ENCODE data around the gene ITPK1.

Gene ITPK1

DNA sequence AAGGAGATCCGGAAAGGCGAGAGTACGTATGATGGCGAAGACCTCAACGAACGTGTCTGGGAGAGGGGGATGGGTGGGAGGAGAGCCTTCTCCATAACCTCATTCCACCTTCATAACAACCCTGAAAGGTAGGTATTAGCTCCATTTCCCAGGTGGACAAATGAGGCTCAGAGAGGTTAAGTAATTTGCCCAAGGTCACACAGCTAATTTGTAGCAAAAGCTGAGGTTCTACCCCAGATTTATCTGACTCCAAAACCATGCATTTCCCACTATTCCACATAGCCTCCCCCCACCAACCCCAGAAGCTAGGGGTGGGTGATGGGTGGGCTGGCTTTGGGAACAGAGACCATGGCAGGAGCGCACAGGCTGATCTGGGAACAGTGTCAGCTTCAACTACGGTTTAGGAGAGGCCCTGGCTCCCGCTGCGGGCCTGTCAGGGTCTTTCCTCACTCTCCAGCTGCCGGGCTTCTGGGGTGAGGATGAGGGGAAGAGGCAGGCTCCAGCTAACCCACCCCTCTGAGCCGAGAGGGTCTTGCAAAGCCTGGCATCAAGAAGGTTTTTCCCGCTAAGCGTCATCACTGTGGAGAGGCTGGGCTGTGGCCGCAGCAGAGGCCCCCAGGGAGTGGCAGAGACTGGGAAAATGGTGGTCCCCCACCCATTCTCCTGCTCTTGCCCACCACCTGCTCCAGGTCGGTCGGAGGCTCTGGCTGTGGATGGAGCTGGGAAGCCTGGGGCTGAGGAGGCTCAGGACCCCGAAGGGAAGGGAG is 183.9 kb downstream of the ITPK1 start:
- no peak for DNase-seq

DNA sequence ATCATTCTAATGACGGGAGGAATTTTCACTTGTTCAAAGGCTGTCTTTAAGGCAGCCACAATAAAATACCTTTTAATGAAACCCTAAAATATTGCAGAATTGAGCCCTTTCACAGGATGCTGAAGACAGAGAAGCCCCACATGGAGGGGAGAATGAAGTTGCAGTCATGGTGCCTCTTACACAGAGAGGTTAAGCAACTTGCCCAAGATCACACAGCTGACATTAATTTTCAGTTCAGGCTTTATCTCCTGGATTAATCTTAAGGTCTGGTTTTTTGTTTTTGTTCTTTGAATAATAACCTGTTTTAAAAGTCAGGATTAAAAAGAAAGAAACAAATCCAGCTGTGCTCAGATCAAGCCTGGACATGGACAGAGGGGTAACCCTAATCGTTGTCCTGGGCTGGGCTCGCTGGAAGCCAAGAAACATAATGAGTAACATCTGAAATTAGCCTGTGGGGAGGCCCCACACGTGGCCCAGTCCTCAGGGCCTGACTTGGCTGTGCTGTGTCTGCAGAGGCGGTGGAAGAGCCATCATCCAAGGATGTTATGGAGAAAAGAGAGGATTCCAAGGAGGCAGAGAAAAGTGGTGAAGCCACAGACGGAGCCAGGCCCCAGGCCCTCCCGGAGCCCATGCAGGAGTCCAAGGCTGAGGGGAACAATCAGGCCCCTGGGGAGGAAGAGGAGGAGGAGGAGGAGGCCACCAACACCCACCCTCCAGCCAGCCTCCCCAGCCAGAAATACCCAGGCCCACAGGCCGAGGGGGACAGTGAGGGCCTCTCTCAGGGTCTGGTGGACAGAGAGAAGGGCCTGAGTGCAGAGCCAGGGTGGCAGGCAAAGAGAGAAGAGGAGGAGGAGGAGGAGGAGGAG is 184.8 kb downstream of the ITPK1 start:
- DNase-seq = no peak

DNA sequence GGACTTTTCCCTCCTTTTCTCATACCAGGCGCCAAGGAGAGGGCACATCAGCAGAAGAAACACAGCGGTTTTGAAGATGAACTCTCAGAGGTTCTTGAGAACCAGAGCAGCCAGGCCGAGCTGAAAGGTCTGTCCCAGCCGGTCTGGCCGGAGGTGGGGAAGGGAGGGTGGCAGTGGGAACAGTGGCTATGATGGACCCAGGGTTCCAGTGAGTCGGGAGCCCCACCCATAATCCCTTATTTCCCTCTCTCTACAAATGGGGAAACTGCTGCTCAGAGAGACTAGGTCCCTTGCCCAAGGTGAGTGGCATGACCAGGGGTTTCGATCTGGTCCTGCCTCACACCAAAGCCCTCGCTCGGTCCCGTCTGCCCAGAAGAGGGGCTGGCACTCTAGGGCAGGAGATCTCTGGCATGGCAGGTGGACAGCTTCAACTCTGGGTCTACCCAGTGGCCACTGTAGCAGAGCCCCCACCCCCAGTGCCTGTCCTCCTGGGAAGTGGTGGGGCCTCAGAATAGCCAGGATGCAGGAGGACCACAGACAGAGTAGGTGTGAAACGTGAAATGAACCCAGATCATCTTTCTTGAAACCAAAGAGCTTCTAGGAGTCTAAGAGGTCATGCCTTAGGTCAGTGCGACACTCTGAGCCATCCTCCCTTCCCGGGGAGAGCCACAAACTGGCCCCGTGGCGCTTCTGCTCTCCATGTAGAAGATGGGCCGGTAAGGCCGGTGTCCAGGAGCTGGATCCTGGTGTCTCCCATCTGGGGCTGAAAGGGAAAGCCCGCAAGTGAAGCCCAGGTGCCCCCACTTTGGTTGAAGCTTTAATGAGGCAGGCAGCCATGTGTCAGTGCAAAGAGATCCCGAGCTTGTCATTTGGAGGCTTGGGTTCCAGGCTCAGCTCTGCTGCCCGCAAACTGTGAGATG is 185.8 kb downstream of the ITPK1 start:
- no peak for DNase-seq

DNA sequence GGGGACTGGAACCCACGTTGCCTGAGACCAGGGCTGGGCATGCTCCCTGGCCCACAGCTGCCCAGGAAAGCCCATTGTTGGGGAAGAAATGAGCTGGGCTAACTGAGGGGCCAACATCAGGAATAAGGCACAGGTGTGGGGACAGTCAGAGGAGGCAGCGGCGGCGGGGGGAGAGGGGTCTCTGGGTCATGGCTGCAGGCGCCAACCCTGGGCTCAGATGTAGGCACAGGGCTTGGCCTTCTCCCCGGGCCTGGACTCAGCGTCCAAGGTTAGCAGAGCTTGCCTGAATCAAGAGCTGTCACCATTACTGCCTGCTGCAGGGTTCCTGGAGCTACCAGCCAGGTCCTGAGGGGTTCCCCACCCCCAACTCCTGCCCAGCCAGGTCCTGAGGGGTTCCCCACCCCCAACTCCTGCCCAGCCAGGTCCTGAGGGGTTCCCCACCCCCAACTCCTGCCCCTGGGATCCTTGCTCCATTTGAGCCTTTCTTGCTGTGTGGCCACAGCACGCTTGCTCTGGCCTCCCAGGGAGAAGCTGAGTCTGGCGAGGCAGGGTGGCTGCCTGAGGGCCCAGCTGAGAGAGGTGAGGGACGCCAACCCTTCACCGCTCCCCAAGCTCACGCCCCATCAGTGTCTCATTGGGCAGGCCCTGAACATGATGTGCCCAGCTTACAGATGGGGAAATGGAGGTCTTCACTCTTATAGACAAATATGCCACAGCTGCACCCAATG is 186.6 kb downstream of the ITPK1 start:
- DNase-seq = no peak

DNA sequence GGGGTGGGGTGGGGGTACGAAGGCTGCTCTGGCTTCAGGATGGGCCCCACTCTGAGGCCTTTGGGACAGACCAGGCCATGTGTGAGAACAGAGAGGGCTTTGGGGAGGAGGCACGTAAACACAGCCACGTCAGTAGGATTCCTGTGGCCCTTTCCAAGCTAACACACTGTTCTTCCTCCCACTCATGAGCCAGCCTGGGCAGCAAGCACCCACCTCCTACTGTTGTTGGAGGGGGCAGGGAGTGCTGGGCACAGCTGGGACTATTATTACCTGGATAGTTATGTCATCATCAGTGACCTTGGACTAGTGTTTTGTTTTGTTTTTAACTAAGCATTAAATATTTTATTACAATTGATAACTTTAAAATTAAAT is 187.5 kb downstream of the ITPK1 start:
- DNase-seq = no peak

DNA sequence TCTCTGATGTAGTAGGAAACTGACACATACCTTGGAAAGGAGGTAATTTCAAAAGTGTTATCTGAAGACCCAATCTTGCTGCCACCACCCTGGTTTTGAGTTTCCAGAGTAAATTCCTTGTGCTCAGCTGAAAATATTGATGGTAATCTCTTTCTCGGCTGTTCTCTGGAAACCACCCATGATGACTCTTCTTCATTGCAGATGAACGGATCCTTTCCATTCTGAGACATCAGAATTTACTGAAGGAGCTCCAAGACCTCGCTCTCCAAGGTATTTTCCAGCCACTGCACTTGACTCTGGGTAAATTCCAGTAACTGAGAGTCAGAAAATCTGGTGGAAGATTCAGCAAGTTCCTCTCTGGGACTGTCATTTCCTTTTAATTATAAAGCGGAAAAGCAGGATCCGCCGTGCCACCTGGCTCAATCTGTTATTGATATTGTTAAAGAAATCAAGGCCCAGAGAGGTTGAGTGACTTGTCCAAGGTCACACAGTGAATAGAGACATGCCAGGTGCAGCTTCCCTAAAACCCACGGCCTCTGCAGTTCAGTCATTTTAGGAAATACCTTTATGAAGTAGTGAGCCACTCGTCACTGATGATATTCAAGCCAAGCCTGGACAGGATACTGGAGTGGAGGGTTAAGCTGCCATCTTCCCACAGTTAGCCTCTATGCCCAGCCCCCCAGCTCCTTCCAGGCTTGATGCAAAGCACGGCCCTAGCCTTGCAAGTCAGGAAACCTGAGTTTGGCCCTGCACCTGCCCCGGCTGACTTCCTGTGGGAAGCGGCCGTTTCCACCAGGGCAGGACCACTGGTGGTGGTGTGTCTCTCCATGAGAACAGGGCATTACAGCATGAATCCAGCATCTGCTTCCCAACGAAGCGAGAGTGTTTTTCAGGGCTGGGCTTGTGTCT is 188.1 kb downstream of the ITPK1 start:
- no peak for DNase-seq

DNA sequence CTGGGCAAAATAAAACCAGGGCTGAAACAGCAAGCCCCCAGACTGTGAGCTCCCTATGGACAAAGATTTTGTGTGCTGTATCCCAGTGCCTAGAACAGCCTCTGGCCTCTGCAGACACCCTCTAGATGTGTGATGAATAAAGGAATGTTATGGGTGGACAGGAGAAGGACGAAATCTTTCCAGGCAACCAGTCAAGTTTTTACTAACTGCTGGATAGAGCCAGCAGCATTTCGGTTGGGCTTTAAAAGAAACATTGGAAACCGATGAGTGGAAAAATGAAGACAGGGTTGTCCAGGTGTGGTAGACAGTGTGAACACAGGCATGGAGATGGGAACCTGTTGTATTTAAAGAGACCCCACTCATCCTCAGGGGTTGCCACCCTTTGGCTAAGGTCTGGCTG is 188.8 kb downstream of the ITPK1 start:
- no peak for DNase-seq

DNA sequence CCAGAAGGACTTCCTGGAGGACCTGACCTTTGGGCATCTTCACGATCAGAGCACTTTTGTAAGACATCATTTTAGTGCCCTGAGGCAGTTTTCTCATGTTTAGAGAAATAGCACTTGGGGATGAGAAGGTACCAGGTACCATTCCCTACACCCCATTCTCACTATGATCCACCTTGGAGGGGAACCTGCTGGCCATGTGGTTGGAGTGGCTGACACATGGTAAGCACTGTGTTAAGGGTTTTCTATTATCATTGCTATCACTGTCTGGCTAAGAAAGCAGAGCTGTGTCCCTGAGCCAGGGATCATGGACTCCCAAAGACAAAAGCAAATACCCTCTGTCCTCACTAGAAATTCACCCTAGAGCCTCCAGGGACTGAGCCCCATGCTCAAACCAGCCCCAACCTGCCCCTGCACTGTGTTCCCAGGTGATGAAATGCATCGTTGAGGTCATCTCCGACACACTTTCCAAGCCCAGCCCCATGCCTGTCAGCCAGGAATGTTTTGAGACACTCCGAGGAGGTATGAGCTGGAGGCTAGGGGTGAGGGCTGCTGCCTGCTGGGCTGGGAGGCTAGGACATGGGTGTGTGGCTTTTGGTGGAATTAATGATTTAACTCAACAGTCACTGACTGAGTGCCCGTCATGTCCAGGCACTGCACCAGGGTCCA is 189.4 kb downstream of the ITPK1 start:
- no peak for DNase-seq

DNA sequence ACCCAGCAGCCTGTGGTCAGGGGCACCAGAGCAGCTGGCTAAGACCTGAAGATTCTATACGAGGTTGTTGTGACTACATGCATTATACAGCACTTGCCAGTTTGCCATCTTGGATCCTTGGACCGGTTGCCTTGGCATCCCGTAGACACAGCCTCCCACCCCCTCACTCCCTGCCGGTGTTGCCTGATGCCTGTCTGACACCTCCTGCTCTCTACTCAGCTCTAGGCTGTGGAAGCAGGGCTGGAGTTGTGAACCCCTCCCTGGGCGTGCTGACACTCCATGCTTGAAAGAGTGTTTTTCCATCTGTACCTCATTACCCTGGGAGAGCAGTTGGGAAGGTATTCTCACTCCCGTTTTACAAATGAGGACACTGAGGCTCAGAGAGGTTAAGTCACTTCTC is 190.3 kb downstream of the ITPK1 start:
- no peak for DNase-seq

DNA sequence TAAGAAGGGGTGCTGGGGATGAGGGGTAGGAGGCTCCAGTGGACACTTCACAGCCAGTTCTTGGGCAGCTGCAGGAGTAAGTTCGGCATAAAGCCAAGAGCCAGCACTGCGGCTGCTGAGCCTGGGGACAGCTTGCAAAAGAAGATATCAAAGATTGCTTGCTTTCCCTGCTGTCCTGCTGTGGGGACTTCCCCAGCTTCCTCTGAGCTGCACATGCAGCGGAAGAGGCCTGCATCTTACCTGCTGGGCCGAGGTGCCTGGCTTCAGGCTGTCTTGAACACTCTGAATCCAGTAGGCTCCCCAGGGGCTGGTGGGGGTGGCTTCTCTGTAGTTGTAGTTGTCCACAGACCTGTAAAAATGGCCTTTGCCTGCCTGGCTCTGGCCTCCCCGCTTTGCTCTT is 191.5 kb downstream of the ITPK1 start:
- DNase-seq = no peak

DNA sequence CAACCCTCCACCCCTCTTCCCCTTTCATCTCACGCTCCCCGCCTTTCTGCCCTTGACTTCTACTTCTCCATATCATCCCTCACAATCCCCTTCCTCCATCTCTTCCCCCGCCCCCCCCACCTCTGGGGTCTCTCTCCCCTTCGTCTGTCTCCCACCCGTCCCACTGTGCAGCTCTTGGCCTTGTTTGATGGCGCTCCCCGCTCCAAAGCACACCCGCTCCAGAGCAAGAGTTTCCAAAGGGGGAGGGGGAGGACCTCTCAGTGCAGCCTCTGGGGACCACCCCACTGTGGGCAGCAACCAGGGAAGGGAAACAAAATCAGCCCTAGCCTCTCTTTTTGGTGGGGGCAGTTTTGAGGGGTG is 192.0 kb downstream of the ITPK1 start:
- no peak for DNase-seq

DNA sequence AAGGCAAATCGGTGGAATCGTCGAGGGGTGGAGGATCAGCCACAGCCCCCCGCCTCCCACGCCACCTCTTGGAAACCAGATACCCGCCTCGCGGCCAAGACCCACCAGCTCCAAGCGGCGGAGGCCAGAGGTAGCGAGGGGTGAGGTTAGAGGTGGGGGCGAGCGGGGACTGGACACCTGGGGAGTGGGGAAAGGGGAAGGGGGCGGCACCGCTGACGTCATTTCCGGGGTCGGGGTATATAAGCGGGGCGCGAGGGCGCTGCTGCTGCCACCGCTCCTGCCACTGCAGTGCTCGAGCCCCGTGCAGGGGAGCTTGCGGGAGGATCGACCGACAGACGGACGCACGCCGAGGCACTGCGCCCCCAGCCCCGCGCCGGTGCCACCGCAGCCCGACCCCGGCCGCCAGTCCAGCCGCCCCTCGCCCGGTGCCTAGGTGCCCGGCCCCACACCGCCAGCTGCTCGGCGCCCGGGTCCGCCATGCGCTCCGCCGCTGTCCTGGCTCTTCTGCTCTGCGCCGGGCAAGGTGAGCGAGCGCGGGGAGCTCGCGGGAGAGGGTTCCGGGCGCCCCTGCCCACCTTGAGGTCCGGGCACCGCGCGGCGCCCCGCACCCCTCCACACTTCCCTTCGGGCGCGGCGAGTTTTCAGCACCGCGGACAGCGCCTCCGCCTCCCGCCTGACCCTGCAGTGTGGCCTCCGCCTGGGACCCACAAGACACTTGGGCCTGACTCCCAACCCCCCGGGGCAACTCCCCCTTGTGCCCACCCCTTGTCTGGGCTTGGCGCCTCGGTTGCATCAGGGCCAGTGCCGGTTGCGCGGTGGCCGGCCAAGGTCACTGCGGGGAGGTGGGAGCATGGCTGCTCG is 192.6 kb downstream of the ITPK1 start, which contains the start of gene CHGA:
Gene CHGA, plus strand, starts transcription at position 268 of the 861 bp plus-strand sequence. Its CDS starts 210 bp downstream, at position 478.
- DNase-seq = peak in 1 of 2 donors; percentile 37

DNA sequence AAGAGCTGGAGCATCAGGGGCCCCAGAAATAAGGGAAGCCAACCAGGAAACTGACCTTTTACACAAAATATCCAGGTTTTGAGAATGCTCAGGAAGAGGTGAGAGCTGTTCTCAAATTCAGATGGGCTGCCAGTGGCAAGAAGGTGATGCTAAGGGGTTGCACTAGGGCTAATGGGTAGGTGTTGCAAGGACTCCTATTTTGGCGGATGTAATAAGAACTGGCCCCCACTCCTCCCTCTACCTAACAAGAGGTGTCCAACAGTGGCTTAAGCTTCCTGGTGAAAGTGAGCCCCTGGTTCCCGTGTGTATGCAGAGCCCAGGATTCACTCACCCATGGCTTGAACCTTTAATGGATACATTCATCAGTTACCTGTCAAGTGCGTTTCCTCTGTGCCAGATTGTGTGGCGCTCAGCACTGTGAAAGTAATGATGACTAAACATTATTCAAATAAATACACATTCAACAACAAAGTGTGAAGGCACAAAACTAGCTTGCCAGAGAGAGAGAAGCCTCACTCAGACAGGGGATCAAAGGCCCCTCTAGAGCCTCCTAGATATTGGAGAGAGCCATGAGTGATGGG is 193.5 kb downstream of the ITPK1 start:
- DNase-seq = no peak

DNA sequence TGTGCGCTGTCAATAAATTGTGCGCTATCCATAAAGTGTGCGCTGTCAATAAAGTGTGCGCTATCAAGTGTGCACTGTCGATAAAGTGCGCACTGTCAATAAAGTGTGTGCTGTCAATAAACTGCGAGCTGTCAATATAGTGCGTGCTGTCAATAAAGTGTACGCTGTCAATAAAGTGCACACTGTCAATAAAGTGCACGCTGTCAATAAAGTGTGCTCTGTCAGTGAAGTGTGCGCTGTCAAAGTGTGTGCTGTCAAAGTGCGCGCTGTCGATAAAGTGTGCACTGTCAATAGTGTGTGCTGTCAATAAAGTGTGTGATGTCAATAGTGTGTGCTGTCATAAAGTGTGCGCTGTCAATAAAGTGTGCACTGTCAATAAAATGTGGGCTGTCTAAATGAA is 195.7 kb downstream of the ITPK1 start:
- DNase-seq = no peak

DNA sequence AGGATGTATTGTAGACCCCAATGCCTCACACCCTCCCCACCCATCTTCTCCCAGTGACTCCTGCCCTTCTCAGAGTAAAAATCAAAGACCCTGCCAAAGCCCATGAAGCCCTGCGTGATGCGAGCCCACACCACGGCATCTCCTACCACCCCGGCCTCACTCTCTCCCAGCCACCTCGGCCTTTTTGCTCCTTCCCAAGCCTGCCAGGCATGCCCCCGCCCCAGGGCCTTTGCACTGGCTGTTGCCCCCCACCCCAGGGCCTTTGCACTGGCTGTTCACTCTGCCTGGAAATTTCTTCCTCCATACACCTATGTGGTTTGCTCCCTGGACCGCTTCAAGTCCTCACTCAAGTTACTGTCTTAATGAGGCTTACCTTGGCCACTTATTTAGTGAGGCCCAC is 197.8 kb downstream of the ITPK1 start:
- no peak for DNase-seq

DNA sequence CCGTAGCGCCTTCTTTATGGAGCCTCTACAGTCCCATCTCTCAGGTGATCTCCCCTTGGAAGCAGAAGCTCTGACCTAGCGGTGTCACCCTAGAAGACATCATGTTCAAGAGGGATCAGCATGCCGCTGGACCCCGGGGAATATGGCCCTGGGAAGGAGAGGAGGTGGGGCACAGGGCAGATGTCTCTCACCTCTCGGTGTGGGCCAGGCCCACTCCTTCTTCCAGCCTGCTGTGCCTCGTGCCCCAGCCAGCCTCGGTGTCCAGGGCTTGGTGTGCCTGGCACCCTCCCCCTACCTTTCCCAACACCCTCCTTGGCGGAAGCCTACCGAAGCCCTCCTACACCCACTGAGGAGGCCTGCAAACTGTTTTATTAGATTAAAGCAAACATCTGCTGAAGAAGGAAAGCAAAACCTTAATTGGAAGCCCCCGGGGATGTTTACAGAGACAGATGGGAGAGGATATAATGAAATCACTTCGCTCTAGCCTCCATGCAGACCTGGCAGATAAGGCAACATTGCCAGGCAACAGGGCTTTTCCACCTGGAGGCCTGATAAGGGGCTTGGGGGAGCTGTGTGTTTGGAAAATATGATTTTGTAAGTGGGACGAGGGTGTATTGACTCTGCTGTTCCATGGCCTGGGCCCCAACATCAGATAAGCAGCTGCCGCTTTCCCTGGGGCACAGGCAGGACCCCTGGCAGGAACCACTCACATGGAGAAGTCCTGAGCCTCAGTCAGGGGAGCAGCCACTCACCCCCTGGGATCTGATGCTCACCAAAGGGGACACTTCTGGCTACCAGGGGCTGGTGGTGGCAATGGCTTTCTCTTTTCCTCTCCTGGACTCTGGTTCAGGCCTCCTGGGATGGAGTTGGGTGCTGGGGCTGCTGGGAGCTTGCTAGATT is 198.4 kb downstream of the ITPK1 start:
- no peak for DNase-seq

DNA sequence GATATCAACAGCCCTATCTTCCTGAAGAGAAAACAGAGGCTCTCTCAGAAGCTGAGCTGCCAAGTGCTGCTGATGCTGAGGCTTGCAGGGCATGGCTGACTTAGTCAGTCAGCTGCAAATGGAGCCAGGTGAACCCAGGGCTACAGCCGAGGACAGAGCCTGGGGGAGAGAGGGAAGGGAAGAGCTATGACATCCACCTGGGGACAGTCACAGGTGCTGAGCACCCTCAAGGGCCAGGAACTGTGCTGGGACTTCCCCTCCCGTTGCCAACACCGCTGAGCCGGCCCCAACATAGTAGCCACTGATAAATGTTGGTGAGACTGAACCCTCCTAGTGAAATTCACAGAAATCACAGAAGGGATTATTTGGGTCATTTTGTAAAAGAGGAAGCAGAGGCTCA is 199.5 kb downstream of the ITPK1 start:
- DNase-seq = no peak

DNA sequence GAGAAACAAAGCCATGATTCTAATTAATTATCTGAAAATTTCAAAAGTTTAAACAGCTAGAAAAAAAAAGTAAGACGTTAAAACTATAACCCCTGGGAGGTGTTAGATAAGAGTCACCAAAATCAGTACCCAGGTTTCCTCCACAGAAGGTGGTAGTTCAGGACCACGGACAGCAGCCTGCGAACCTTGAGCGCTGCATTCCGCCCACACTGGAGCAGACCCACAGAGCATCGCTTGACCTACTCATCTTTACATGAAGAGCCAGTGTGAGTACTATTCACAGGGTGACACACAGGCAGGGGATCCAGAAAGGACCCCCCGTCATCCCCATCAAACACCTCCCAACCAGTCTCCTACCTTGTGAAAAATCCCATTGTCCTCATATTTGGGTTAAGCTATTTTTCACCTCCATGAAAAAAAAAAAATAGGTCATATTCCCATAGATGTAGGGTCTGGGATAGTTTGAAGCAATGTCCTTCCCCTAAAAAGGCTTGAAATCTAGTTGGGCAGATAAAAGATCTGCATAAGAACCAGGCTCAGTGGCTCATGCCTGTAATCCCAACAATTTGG is 201.6 kb downstream of the ITPK1 start:
- DNase-seq = peak in 1 of 2 donors; percentile 20
